ENCODE data around the gene STIM2.
"Not testable (repeated sequence)": the region's sequence is repeated elsewhere in the genome, so short reads cannot be mapped to it uniquely, and the experiment has no call there.

STIM2 gene

DNA sequence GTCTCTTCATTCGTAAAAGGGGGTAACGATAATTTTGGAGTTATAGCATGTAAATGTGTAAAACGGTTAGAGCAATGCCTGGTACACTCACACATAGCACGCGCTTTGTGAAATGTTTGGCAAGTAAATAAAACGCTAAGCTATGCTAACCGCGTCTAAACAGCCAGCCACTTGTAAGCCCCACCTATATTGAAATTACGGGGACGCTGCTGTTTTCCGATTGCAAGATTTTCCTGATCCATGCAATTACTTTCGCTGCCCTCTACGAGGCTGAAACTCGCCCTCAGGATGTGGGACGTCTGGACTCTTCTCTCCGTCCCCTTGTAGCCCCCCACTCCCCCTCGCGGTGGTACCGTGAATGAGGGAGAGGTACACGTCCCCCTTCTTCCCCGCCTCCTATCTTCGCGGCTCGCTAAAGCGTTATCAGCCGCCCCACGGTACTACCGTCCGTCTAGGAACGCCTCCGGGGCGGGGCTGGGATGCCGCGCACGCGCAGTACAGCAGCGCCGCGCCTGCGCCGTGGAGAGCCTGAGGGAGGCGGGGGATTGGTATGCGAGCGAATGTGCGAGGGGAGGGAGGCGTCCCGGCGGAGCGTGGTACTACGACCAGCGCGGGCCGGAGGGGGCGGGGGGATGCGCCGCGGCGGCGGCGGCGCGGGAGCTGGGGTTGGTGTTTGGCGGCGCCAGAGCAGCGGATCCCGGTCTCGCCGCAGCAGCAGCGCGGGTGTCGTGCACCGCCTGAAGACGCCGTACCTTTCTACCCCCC lies at the start of gene STIM2:
TSS of gene STIM2 (plus strand) at position 685 of the 765 bp plus-strand sequence.
- DNase-seq, result peak; percentile 89

DNA sequence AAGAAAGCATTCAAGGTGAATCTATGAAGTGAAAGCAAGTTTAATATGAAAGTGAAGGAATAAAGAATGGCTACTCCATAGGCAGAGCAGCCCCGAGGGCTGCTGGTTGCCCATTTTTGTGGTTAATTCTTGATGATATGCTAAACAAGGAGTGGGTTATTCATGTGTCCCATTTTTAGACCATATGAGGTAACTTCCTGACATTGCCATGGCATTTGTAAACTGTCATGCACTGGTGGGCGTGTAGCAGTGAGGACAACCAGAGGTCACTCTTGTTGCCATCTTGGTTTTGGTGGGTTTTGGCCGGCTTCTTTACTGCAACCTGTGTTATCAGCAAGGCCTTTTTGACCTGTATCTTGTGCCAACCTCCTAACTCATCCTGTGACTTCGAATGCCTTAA lies 49.1 kb upstream of the STIM2 start:
- DNase-seq, result not testable (repeated sequence)

- no peak for DNase-seq
These were observed 48.5 kb upstream of the STIM2 start for GRCh38 chr4:26812049-26812714.

DNA sequence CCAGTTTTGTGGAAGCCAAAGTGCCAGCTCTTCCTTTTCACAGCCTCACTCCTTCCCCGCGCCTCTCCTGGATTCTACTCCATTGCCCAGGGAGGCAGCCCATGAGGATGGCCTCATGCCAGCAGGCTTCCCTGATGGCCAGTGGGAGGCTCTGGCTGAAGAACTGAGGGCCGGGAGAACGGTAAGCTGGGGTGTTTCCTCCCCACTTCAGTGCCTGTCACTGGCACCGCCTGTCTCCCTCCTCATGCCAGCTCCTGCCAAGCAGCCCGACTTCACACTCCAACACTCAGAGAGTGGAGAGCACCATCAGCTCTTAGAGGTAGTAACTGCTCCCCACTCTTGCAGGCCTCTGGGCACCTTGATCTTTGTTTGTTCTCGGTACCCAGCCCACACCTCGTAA lies 46.9 kb upstream of the STIM2 start:
- DNase-seq, result no peak

DNA sequence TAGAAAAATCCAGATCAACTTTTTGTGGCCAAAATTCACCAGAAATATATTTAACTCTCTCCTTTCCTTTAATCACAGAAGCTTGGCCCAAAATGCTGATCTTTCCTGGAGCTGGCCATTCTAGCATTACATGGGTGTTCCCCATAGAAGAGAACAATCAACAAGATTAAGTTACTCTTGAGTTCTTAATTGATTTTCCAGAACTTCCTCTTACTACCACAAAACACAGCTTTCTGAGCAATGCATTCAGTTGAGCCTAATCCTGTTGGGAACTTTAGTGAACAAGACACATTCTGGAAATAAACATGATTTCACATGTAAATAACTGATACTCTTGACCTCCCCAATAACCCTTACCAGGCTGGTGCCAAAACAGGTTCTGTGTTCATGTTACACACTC lies 45.4 kb upstream of the STIM2 start:
- no peak for DNase-seq

- DNase-seq, result no peak
These were observed 44.9 kb upstream of the STIM2 start for GRCh38 chr4:26815706-26816105.

DNA sequence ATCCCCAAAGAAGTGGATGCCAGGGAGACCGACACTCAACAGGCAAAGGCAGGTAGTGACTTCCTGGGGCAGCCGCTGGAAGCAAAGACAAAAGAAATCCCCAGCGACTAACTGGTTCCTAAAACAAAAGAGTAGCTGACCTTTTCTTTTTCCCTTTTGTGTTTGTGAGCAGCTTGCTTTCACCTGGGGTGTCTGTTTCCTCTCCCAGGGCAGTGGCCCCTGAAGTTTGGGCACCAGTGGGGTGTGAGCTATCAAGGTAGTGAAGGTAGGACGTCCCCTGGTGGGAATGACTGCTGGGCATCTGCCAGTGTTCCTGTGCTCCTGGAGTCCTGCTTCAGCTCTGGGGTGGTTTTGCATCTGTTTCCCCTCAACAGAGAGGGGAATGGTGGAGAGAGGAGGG lies 41.6 kb upstream of the STIM2 start:
- DNase-seq, result no peak

- DNase-seq, result no peak
These were observed 41.1 kb upstream of the STIM2 start for GRCh38 chr4:26819478-26820095.

DNA sequence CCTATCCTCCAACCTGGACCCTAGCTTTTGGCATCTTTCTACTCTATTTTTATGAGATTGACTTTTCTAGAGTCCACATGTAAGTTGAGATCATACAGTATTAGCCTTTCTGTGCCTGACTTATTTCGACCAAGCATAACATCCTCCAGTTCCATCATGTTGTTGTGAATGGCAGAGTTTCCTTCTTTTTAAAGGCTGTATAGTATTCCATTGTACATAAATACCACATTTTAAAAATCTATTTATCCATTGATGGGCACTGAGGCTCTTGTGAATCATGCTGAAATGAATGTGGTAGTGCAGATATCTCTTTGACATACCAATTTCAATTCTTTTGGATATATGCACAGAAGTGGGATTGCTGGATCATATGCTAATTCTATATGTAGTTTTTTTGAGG lies 40.3 kb upstream of the STIM2 start:
- DNase-seq, result no peak

DNA sequence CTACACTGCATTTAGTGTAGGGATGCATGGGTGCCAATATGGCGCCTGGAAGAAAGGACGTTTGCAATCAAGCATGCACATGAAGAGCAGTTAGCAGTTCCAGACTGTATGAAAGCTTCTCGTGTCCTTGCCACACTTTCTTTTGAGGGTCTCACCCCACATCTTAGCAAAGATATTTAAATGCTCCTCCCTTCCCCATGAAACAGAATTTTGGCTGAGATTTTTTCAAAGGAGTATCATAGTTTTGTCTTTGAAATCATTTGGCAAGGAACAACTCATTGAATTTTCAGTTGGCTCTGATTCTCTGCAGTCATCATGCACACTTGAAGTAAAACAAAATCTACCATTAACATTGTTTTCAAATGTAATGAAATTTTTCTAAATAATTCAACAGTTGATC lies 39.6 kb upstream of the STIM2 start:
- no peak for DNase-seq

DNA sequence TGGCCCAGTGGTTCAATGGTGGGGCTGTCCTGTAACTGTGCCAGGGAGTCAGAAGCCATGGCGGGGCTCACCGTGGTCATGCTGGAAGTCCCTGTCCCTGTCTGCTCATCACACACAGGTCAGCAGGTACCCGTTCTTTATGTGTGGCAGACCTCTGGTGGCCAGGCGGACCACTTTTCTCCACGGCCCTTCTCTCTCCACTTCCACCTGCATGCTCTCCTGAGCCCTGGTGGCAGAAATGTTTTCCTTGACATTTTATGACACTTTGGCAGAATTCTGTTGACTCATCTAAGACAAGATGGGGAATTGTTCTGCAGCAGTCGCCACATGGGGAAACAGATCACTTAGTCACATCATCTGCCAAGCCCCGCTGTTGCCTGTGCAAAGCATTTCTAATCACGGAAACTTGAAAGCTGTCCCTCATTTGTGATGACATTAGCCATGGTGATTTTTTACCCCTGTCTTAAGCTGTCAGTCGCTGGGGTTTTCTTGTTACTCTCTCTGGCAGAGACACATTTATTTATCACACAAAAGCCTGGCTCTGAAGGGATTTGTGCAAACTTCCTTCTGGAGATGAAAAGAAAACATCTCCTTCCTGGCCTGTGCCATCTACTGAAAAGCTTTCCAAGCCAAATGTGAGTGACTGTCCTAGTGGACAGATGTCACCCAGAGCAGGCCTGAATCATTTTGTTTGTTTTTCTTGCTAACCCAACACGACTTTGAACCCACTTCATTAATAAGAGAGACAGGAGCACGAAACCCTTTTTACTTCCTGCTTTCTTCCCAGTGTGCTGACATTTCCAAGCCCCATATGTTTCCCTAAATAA lies 38.8 kb upstream of the STIM2 start:
- DNase-seq, result no peak

- DNase-seq, result no peak
These were observed 38.1 kb upstream of the STIM2 start for GRCh38 chr4:26822546-26822945.

DNA sequence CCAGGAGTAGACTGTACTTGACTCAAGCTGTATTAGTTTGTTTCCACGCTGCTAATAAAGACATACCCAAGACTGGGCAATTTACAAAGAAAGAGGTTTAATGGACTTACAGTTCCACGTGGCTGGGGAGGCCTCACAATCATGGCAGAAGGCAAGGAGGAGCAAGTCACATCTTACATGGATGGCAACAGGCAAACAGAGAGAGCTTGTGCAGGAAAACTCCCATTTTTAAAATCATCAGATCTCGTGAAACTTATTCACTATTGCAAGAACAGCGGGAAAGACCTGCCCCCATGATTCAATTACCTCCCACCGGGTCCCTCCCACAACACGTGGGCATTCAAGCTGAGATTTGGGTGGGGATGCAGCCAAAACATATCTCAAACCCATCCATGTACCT lies 37.7 kb upstream of the STIM2 start:
- not testable (repeated sequence) for DNase-seq

- no peak for DNase-seq
These were observed 37.1 kb upstream of the STIM2 start for GRCh38 chr4:26823583-26823982.

- DNase-seq, result no peak
These were observed 36.0 kb upstream of the STIM2 start for GRCh38 chr4:26824667-26825066.

- no peak for DNase-seq
These were observed 33.9 kb upstream of the STIM2 start for GRCh38 chr4:26826721-26827120.

DNA sequence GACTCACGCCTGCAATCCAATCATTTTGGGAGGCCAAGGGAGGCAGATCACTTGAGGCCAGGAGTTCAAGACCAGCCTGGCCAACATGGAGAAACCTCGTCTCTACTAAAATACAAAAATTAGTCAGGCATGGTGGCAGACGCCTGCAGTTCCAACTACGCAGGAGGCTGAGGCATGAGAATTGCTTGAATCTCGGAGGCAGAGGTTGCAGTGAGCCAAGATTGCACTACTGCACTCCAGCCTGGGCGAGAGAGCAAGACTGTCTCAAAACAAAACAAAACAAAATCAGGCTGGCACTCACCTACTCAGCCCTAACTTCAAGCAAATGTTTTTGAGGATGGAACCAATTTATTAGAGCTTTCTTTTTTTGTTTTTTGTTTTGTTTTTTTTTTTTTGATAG lies 33.3 kb upstream of the STIM2 start:
- DNase-seq, result not testable (repeated sequence)

GRCh38 chr4:26827798-26828197 lies 32.8 kb upstream of the STIM2 start:
- no peak for DNase-seq

GRCh38 chr4:26829018-26829417 lies 31.6 kb upstream of the STIM2 start:
- no peak for DNase-seq

GRCh38 chr4:26830033-26830432 lies 30.6 kb upstream of the STIM2 start:
- no peak for DNase-seq

GRCh38 chr4:26830701-26831100 lies 29.9 kb upstream of the STIM2 start:
- DNase-seq, result no peak

GRCh38 chr4:26836539-26836938 lies 24.1 kb upstream of the STIM2 start:
- DNase-seq, result no peak
